H1 (cell line): ENCODE measurements around the gene MEF2D.

ENCODE experiments used
- CHD2 ChIP-seq: IDR thresholded peaks from 2 replicates; pipeline ENCODE4 v1.6.1; 2012; ENCODE audit warnings: low read length, improper control_type of control experiment
- E2F6 ChIP-seq: IDR thresholded peaks from 2 replicates; pipeline ENCODE4 v1.6.1; 2012; ENCODE audit warnings: inconsistent platforms
- GABPA ChIP-seq: IDR thresholded peaks from 2 replicates; pipeline ENCODE4 v1.6.1; 2011; ENCODE audit warnings: mild to moderate bottlenecking, low read length, moderate library complexity, borderline replicate concordance; ENCODE audit not compliant: insufficient read depth
- JUND ChIP-seq: IDR thresholded peaks from 2 replicates; pipeline ENCODE4 v1.6.1; 2011; ENCODE audit warnings: mild to moderate bottlenecking, improper control_type of control experiment, low read length
- MAX ChIP-seq: IDR thresholded peaks from 2 replicates; pipeline ENCODE4 v1.6.1; 2012; ENCODE audit warnings: inconsistent platforms
- POLR2A ChIP-seq, 2 experiments: IDR thresholded peaks; 1 replicate in 1 of 2; 2 replicates in 1 of 2; pipeline ENCODE4 v1.6.1; 2011; ENCODE audit warnings: low read depth in 2 of 2, low read length in 2 of 2, mild to moderate bottlenecking in 2 of 2; ENCODE audit errors: control extremely low read depth in 1 of 2
- SP4 ChIP-seq: IDR thresholded peaks from 2 replicates; pipeline ENCODE4 v1.6.1; 2012; ENCODE audit warnings: low read length, inconsistent platforms
- TF ChIP-seq, protein P1 (sequence below), 3 experiments: IDR thresholded peaks; 1 replicate in 2 of 3; 2 replicates in 1 of 3; pipeline versions ENCODE4 v1.5.1 to v1.6.1; 2011; ENCODE audit warnings: low read length in 3 of 3, mild to moderate bottlenecking in 3 of 3, inconsistent platforms in 2 of 3, low read depth in 1 of 3, moderate library complexity in 1 of 3; ENCODE audit not compliant: insufficient read depth in 1 of 3; ENCODE audit errors: control extremely low read depth in 1 of 3

GRCh38 chr1:156427957-156428356 is 72.6 kb downstream of the MEF2D start:
- TF ChIP-seq GABPA (no peak), POLR2A (IDR thresholded peaks at IDR 0.05; ENCODE audit: control extremely low read depth in 1 of 2, low read depth in 2 of 2, low read length in 2 of 2) (no peak), SP4 (no peak), CHD2 (no peak), MAX (no peak), JUND (no peak), E2F6 (no peak)
- TF ChIP-seq, protein P1, sequence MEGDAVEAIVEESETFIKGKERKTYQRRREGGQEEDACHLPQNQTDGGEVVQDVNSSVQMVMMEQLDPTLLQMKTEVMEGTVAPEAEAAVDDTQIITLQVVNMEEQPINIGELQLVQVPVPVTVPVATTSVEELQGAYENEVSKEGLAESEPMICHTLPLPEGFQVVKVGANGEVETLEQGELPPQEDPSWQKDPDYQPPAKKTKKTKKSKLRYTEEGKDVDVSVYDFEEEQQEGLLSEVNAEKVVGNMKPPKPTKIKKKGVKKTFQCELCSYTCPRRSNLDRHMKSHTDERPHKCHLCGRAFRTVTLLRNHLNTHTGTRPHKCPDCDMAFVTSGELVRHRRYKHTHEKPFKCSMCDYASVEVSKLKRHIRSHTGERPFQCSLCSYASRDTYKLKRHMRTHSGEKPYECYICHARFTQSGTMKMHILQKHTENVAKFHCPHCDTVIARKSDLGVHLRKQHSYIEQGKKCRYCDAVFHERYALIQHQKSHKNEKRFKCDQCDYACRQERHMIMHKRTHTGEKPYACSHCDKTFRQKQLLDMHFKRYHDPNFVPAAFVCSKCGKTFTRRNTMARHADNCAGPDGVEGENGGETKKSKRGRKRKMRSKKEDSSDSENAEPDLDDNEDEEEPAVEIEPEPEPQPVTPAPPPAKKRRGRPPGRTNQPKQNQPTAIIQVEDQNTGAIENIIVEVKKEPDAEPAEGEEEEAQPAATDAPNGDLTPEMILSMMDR (IDR thresholded peaks at IDR 0.05; ENCODE audit: control extremely low read depth in 1 of 3, insufficient read depth in 1 of 3, low read depth in 1 of 3, low read length in 3 of 3), result no peak
